Lower leg skin (tissue), 4 donors: ENCODE data around the gene CPVL. TPM values are rescaled to one million over a fixed set of nuclear protein-coding genes. Genes with fewer than 3 reads are reported as not detected.

Experiments
- DNase-seq, 2 donors: peaks; one replicate each; pipeline ENCODE4 v3.0.0-alpha.2; 2019; ENCODE audit warnings: low spot score in 2 of 2
- H3K4me3 ChIP-seq: fragments of 200-600 bp; sonication (generic); 2 replicates; pipeline ENCODE4 v1.5.1; 2017; ENCODE audit warnings: mild to moderate bottlenecking, low read depth; ENCODE audit not compliant: poor library complexity, severe bottlenecking
- CTCF ChIP-seq, 3 donors: fragments of 450-650 bp; IDR thresholded peaks; one replicate each; pipeline ENCODE4 v1.5.1; 2016; ENCODE audit warnings: antibody characterized with exemption in 3 of 3, mild to moderate bottlenecking in 3 of 3, moderate library complexity in 2 of 3
- POLR2A ChIP-seq, 2 donors: fragments of 450-650 bp; IDR thresholded peaks; one replicate each; pipeline ENCODE4 v1.6.1; 2016 to 2017; ENCODE audit warnings: antibody characterized with exemption in 2 of 2, mild to moderate bottlenecking in 1 of 2, moderate library complexity in 1 of 2
- WGBS, 2 donors: methylation state at CpG; one replicate each; pipeline ENCODE4 v1.1.5; 2018; 5-methylcytosine and 5-hydroxymethylcytosine counted together
- intact Hi-C: fragments of 100-400 bp; cut with DNase I; formaldehyde crosslinking; loops from one replicate; pipeline ENCODE4 v1.15.0; 2023; ENCODE audit warnings: low total_unique reads
- total RNA-seq, 4 donors: library from RNA; depleted of rRNA; stranded (reverse); fragments of >200 nt; gene quantifications; one replicate each; pipeline ENCODE4 v1.1.0, GENCODE V29; 2016

The CPVL gene
- total RNA-seq, 4 donors from 2014 or later = 8.8 to 17.5 (median 12.6) TPM

- 72 to 85% methylated on average over 5 to 7 of the region's 7 CpGs for WGBS, 2 donors
- TF ChIP-seq CTCF (IDR thresholded peaks at IDR 0.05) = no peak
- no peak for TF ChIP-seq POLR2A (IDR thresholded peaks at IDR 0.05)
- no peak overlapping the region for H3K4me3 ChIP-seq
- intact Hi-C loops = no loop called here
- DNase-seq = no peak
These were observed 4.2 kb downstream of the CPVL start for GRCh38 chr7:29142021-29142727.

GRCh38 chr7:29140873-29141468 is 5.4 kb downstream of the CPVL start:
- DNase-seq = peak in 1 of 2 donors; percentile 29
- H3K4me3 ChIP-seq = no peak overlapping the region
- intact Hi-C loops = no loop called here
- TF ChIP-seq CTCF (IDR thresholded peaks at IDR 0.05) = no peak
- no peak for TF ChIP-seq POLR2A (IDR thresholded peaks at IDR 0.05)
- WGBS, 2 donors = 92 to 97% methylated on average over 7 of the region's 7 CpGs

GRCh38 chr7:29139796-29140195 is 6.5 kb downstream of the CPVL start:
- WGBS, 2 donors = 75 to 83% methylated on average over 4 of the region's 4 CpGs
- intact Hi-C loops = no loop called here
- no peak for DNase-seq
- no peak for TF ChIP-seq POLR2A (IDR thresholded peaks at IDR 0.05)
- TF ChIP-seq CTCF (IDR thresholded peaks at IDR 0.05) = no peak
- H3K4me3 ChIP-seq = no peak overlapping the region

- WGBS, 2 donors = 53 to 74% methylated on average over 2 of the region's 2 CpGs
- intact Hi-C loops = no loop called here
- no peak overlapping the region for H3K4me3 ChIP-seq
- no peak for DNase-seq
- no peak for TF ChIP-seq CTCF (IDR thresholded peaks at IDR 0.05)
- no peak for TF ChIP-seq POLR2A (IDR thresholded peaks at IDR 0.05)
These were observed 7.1 kb downstream of the CPVL start for GRCh38 chr7:29139191-29139590.

- 48 to 53% methylated on average over 4 of the region's 4 CpGs for WGBS, 2 donors
- DNase-seq = no peak
- intact Hi-C loops = no loop called here
- TF ChIP-seq CTCF (IDR thresholded peaks at IDR 0.05) (no peak), POLR2A (IDR thresholded peaks at IDR 0.05) (no peak)
- no peak overlapping the region for H3K4me3 ChIP-seq
These were observed 7.7 kb downstream of the CPVL start for GRCh38 chr7:29138588-29138987.
